ENCODE results near the gene ETS2. TPM values are rescaled to one million over a fixed set of nuclear protein-coding genes. Genes with fewer than 3 reads are reported as not detected.

ETS2 gene
- total and polyA plus RNA-seq, 2 of the 4 experiments (the other 2 are of a cell fraction), result 21.3 to 21.7 TPM

GRCh38 chr21:38837806-38838461, 32.2 kb downstream of the ETS2 start:
- no peak overlapping the region for H3K9ac ChIP-seq (ENCODE audit: low read depth, low read length)
- H4K5ac ChIP-seq (ENCODE audit: low read depth, low read length), result peak overlapping the region; percentile 77; the same call in 1 of the 2 replicates
- peak overlapping the region in 1 of 2 experiments; percentile 60; a peak in 3 of 4 replicates for H4K8ac ChIP-seq (ENCODE audit: low read depth in 2 of 2, low read length in 2 of 2)
- ATAC-seq (ENCODE audit: low read depth) (no peak), DNase-seq (no peak)
- 100% methylated on average over 1 of the region's 5 CpGs; no CpG with 5 or more reads in 1 of the 2 experiments for whole genome bisulfite sequencing, 2 experiments (ENCODE audit: extremely low coverage in 2 of 2, insufficient read length in 1 of 2)
- in situ Hi-C loops (cut with MboI; ENCODE audit: low sequenced_read_pairs) (no loop called here), intact Hi-C loops (cut with micrococcal nuclease) (no loop called here), dilution Hi-C loops (cut with HindIII; ENCODE audit: low sequenced_read_pairs, unreplicated experiment) (no loop called here)
- no peak overlapping the region for H2AK9ac ChIP-seq (replicated peaks; ENCODE audit: low read depth, low read length, poor library complexity)
- H2AFZ ChIP-seq (replicated peaks; ENCODE audit: low read length, poor library complexity), result peak overlapping the region; percentile 57
- peak overlapping the region; percentile 93 for H2AK5ac ChIP-seq (ENCODE audit: low read depth, low read length)
- peak overlapping the region; percentile 96 for H2BK20ac ChIP-seq (ENCODE audit: low read depth, low read length)
- peaks cover 2% of the 10 kb centered on the region for H3K9me3 ChIP-seq (ENCODE audit: control insufficient read depth, insufficient read depth, low read length)
- peak overlapping the region; percentile 94 for H2BK5ac ChIP-seq (ENCODE audit: low read depth, low read length, poor library complexity, severe bottlenecking)
- H3K27me3 ChIP-seq (ENCODE audit: control insufficient read depth, insufficient read depth, low read length), result no peaks in the 10 kb centered on the region
- POLR2A ChIA-PET (ENCODE audit: unreplicated experiment), result no interaction called here
- peak overlapping the region; percentile 96 for H3K4ac ChIP-seq (ENCODE audit: low read depth, low read length)
- H3K79me1 ChIP-seq (ENCODE audit: low read depth in 1 of 2, low read length in 2 of 2), result no peaks in the 10 kb centered on the region
- no peak overlapping the region for H3K27ac ChIP-seq (ENCODE audit: insufficient read depth, low read length)
- H4K20me1 ChIP-seq (ENCODE audit: insufficient read depth, low read length), result no peaks in the 10 kb centered on the region
- no peaks in the 10 kb centered on the region for H3K36me3 ChIP-seq (ENCODE audit: control insufficient read depth, insufficient read depth, low read length)
- TF ChIP-seq, protein P1, sequence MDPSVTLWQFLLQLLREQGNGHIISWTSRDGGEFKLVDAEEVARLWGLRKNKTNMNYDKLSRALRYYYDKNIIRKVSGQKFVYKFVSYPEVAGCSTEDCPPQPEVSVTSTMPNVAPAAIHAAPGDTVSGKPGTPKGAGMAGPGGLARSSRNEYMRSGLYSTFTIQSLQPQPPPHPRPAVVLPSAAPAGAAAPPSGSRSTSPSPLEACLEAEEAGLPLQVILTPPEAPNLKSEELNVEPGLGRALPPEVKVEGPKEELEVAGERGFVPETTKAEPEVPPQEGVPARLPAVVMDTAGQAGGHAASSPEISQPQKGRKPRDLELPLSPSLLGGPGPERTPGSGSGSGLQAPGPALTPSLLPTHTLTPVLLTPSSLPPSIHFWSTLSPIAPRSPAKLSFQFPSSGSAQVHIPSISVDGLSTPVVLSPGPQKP (IDR thresholded peaks at IDR 0.05; ENCODE audit: borderline replicate concordance, low read depth, low read length), result no peak
- no peak for TF ChIP-seq POLR2A (IDR thresholded peaks at IDR 0.05; ENCODE audit: low read depth, low read length)
- no peak for TF ChIP-seq SMC3 (IDR thresholded peaks at IDR 0.05; ENCODE audit: low read depth, low read length)
- no peak for TF ChIP-seq MAFK (IDR thresholded peaks at IDR 0.05; ENCODE audit: low read depth, low read length)
- TF ChIP-seq, protein P2, sequence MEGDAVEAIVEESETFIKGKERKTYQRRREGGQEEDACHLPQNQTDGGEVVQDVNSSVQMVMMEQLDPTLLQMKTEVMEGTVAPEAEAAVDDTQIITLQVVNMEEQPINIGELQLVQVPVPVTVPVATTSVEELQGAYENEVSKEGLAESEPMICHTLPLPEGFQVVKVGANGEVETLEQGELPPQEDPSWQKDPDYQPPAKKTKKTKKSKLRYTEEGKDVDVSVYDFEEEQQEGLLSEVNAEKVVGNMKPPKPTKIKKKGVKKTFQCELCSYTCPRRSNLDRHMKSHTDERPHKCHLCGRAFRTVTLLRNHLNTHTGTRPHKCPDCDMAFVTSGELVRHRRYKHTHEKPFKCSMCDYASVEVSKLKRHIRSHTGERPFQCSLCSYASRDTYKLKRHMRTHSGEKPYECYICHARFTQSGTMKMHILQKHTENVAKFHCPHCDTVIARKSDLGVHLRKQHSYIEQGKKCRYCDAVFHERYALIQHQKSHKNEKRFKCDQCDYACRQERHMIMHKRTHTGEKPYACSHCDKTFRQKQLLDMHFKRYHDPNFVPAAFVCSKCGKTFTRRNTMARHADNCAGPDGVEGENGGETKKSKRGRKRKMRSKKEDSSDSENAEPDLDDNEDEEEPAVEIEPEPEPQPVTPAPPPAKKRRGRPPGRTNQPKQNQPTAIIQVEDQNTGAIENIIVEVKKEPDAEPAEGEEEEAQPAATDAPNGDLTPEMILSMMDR (conservative IDR thresholded peaks at IDR 0.05; ENCODE audit: low read depth, low read length), result no peak
- no peak for TF ChIP-seq CEBPB (IDR thresholded peaks at IDR 0.05; ENCODE audit: low read depth, low read length)
- TF ChIP-seq NFE2L2 (IDR thresholded peaks at IDR 0.05; ENCODE audit: low read depth, low read length), result no peak
- no peak for TF ChIP-seq FOS (IDR thresholded peaks at IDR 0.05; ENCODE audit: low read depth, low read length)
- TF ChIP-seq RAD21 (IDR thresholded peaks at IDR 0.05; ENCODE audit: low read length), result no peak
- TF ChIP-seq USF2 (IDR thresholded peaks at IDR 0.05; ENCODE audit: low read depth, low read length), result no peak
- TF ChIP-seq MXI1 (IDR thresholded peaks at IDR 0.05; ENCODE audit: borderline replicate concordance, low read depth, low read length), result no peak
- no peak for TF ChIP-seq RCOR1 (IDR thresholded peaks at IDR 0.05; ENCODE audit: insufficient replicate concordance, low read length)
- no peak for TF ChIP-seq MAZ (IDR thresholded peaks at IDR 0.05; ENCODE audit: borderline replicate concordance, low read depth, low read length)
- no peak overlapping the region for H3K4me2 ChIP-seq (ENCODE audit: low read depth, low read length)
- H3K14ac ChIP-seq (replicated peaks; ENCODE audit: low read depth, low read length), result peak overlapping the region; percentile 76
- peak overlapping the region; percentile 98 for H2BK120ac ChIP-seq (ENCODE audit: low read depth, low read length)
- peak overlapping the region; percentile 95 for H4K91ac ChIP-seq (ENCODE audit: insufficient read depth, low read depth, low read length)
- H2BK15ac ChIP-seq (ENCODE audit: low read depth, low read length), result peak overlapping the region; percentile 81; the same call in 2 of the 3 replicates
- no peak overlapping the region; the same call in 1 of the 2 replicates for H3K56ac ChIP-seq (ENCODE audit: extremely low read depth, insufficient read depth, low read length)
- peaks cover 20% of the 10 kb centered on the region for H3K9me1 ChIP-seq (ENCODE audit: insufficient read depth, low read length)
- peak overlapping the region; percentile 32 for H3K23ac ChIP-seq (ENCODE audit: low read depth, low read length)
- H3K4me3 ChIP-seq (ENCODE audit: insufficient read depth, low read depth, low read length), result no peak overlapping the region
- H3K18ac ChIP-seq (ENCODE audit: low read depth, low read length), result peak overlapping the region; percentile 84
- CTCF ChIA-PET, result no interaction called here
- H3K4me1 ChIP-seq (ENCODE audit: control insufficient read depth, insufficient read depth, low read length), result peaks cover 19% of the 10 kb centered on the region
- no TSS peak for BruUV-seq (replicated peaks)

All from IMR-90 (cell line).